Activated T-helper 1 cell treated with anti-CD3 and anti-CD28 coated beads, Interleukin-12 subunit alpha, Interleukin-12 subunit beta, Interleukin-2, Interleukin-4 antibody, amounts not matched to agents 30 ng/mL and 10 ng/mL and 1 ng/mL, durations not matched to agents 14 hours and 24 hours and 36 hours (primary cell): Measurements from ENCODE around the gene GNGT1. TPM values are rescaled to one million over a fixed set of nuclear protein-coding genes. Genes with fewer than 3 reads are reported as not detected.

Source experiments
- DNase-seq: peaks from one replicate; pipeline ENCODE4 v3.0.0; 2021; ENCODE audit warnings: low spot score
- H3K27ac Mint-ChIP-seq: one replicate; pipeline ENCODE4 v1.8.0; 2021; ENCODE audit warnings: mild to moderate bottlenecking, mixed read lengths
- H3K27me3 Mint-ChIP-seq: one replicate; pipeline ENCODE4 v1.8.0; 2022; ENCODE audit warnings: mild to moderate bottlenecking, moderate library complexity, mixed read lengths; ENCODE audit not compliant: insufficient read depth
- H3K36me3 Mint-ChIP-seq: one replicate; pipeline ENCODE4 v1.8.0; 2021; ENCODE audit warnings: low read depth, mixed read lengths
- H3K4me1 Mint-ChIP-seq: one replicate; pipeline ENCODE4 v1.8.0; 2021; ENCODE audit warnings: low read depth, mixed read lengths
- H3K4me3 Mint-ChIP-seq: one replicate; pipeline ENCODE4 v1.8.0; 2021; ENCODE audit warnings: mild to moderate bottlenecking, moderate library complexity, mixed read lengths
- H3K9me3 Mint-ChIP-seq: one replicate; pipeline ENCODE4 v1.8.0; 2021; ENCODE audit warnings: mixed read lengths
- intact Hi-C: fragments of 100-400 bp; cut with micrococcal nuclease; formaldehyde crosslinking; loops from one replicate; pipeline ENCODE4 v1.15.1; 2024
- total RNA-seq: library from RNA; stranded (reverse); gene quantifications from 2 replicates; pipeline ENCODE4 v1.2.3, GENCODE V29; 2022

Gene GNGT1
- total RNA-seq, 1 donor from 2014 or later = not detected

DNA sequence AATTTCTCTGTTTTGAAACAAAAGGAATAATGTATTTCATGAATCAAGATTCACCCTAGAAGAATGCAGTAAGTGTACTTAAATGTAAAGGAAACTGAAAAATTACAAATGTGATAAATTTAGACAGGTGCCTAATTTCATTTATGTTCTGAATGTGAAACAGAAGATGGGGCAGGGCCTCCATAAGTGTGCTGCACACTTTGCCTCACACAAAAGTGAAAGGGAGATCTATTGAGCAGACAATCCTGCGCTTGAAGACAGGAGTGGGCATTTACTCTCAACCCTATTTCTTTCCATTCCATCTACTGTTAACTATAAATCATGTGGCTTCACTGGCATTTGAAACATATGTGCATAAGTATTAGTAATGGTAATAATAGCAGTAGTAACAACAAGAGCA is 51.4 kb downstream of the GNGT1 start:
- Mint-ChIP-seq H3K9me3 (no peaks in the 10 kb centered on the region), H3K27me3 (no peaks in the 10 kb centered on the region), H3K4me3 (no peak overlapping the region), H3K27ac (no peak overlapping the region), H3K36me3 (no peaks in the 10 kb centered on the region), H3K4me1 (no peaks in the 10 kb centered on the region)
- no peak for DNase-seq
- intact Hi-C loops = no loop called here

DNA sequence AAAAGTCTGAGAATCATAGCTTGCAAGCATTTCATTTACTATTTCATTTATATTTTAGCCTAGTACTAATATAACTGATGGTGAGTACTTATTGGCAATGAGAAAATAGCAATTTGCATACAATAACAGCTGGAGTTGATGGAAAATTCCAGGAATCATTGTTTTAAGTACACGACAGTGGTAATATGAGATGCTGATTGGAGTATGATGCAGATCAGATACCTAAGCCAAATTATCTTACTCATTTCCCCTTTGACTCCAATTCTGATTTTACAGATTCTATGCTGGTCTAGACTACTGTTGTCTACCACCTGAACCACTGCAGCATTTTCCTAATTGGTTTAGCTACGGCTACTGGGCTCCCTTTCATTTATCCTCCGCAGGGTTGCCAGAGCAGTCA is 51.8 kb downstream of the GNGT1 start:
- Mint-ChIP-seq H3K27me3 (no peaks in the 10 kb centered on the region), H3K4me1 (no peaks in the 10 kb centered on the region), H3K36me3 (no peaks in the 10 kb centered on the region), H3K27ac (no peak overlapping the region), H3K9me3 (no peaks in the 10 kb centered on the region), H3K4me3 (no peak overlapping the region)
- intact Hi-C loops = no loop called here
- DNase-seq = no peak

DNA sequence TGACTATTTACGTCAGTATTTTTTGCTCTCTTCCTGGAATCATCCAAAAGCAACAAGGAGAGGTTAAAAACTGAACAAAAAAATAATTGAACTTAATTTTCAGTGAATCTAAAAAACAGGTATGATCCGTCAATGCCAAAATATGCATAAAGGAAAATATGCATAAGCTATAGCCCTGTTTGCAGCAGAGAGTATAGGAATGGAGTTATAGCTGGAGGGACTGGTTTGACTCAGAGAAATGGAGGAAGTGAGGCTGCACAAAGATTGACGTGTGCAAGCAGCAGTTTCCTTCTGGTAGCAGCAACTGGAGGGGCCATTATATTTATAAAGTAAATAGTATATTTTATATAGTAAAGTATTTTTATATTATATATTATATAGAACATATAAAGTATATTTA is 52.3 kb downstream of the GNGT1 start:
- Mint-ChIP-seq H3K4me3 (no peak overlapping the region), H3K4me1 (no peaks in the 10 kb centered on the region), H3K36me3 (no peaks in the 10 kb centered on the region), H3K27ac (no peak overlapping the region), H3K27me3 (no peaks in the 10 kb centered on the region), H3K9me3 (no peaks in the 10 kb centered on the region)
- intact Hi-C loops = no loop called here
- DNase-seq = no peak

Other genes starting within 250 kb of the GNGT1 start
- not detected in 2 replicates for gene TFPI2, start 15.8 kb upstream of the GNGT1 start, total RNA-seq
- not detected in 2 replicates for gene GNG11, start 15.2 kb downstream of the GNGT1 start, total RNA-seq
- gene BET1, start 97.8 kb downstream of the GNGT1 start, total RNA-seq = 21.4 and 21.6 TPM in 2 replicates